Stimulated activated CD8-positive, alpha-beta memory T cell treated with anti-CD3 and anti-CD28 coated beads, Interleukin-4, amount 100 ng/mL, for 24 hours (primary cell): ENCODE measurements around the gene PDE9A.

ENCODE experiments used
- DNase-seq: peaks from one replicate; pipeline ENCODE4 v3.0.0-alpha.2; 2020; ENCODE audit warnings: low read depth

The PDE9A gene

GRCh38 chr21:42672699-42673458, 19.5 kb downstream of the PDE9A start:
- no peak for DNase-seq

DNA sequence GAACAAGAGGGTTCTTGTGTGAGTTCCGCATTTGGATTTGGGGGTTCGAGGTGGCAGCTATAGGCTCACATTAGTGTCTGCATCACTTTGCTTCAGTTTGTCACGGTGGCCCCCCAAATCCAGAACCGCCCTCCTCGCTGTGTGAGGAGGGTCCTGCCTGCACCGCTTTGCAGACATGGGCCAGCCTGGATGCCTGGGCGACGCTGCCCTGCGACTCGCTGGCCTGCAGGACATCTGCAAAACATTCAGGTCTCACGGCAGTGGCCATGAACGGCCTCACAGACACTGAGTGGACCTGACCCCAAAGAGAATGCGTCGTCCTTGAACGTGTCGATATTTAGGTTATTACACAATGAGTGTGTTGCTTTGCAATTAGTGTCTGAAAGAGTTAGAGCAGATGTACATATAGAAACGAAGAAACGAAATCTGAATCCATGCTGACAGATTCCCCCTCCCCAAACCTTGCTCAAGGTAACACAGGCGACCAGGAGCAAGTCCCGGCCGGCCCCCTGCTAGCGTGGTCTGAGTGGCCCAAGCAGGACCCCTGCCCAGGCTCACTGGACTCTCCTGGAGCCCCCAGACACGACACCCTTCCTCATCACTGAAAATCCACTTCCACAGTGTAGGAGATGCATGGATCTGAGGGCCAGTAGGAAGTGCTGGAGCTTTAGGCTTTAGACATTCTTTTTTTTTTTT, 20.4 kb downstream of the PDE9A start:
- DNase-seq = no peak

DNA sequence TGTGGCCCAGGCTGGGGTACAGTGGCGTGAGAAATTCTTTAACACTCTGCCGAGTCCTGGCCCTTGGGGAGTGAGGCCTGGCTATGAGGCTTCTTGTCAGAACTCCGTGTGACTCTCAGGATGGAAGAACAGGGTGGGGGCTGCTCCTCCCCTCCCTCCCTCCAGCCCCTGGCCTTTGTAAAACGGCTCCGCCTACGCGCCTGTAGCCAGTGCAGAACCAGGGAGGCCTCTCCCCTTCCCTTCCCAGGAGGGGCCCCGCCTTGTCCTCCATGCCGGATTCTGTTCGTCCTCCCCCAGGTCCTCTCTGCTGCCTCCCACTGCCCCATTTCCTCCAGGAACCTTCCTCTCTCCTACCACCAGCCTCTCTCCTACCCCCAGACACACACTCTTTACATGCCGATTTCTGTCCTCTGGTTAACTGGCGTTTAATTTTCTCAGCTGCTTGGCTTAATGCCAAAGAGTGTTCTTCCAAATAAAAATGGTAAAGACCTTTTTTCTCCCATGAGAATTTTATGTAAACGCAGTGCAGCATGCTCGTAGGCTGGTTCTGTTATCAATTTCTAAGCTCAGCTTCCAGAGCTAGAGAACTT, 21.0 kb downstream of the PDE9A start:
- DNase-seq = no peak

DNA sequence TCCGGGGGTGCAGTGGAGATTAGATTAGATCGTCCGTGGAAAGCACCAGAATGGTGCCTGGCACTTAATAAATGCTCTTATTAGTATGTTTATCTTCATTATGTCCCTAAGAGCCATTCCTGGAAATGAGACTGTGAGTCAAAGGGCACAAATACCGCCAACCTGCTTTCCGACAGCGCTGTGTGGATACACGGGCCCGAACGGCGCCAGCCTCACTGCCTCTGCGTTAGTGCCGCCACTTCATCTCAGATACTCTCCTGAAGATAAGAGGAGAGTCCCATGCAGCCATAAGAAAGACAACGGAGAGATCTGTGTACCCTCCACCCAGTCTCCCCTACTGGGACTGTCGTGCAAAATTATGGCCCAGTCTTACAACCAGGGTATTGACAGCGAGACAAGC, 22.0 kb downstream of the PDE9A start:
- DNase-seq = no peak

DNA sequence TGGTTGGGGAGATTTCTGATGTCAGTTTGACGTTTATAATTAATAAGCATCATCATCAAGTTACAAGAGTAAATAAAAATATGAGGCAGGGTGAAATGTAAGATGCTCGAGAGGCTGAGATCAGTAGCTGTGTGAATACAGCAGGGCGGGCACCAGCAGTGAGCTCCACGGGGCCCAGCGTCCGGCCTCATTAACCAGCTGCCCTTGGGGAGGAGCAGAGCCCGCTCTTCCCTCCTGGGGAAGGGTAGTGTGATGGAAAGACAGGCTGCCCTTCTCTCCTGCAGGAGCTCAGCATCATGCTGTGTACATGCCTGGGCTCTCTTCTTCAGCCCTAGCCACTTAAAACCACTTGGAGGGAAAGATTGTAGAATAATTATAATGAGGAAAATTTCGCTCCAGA, 23.4 kb downstream of the PDE9A start:
- DNase-seq = no peak

DNA sequence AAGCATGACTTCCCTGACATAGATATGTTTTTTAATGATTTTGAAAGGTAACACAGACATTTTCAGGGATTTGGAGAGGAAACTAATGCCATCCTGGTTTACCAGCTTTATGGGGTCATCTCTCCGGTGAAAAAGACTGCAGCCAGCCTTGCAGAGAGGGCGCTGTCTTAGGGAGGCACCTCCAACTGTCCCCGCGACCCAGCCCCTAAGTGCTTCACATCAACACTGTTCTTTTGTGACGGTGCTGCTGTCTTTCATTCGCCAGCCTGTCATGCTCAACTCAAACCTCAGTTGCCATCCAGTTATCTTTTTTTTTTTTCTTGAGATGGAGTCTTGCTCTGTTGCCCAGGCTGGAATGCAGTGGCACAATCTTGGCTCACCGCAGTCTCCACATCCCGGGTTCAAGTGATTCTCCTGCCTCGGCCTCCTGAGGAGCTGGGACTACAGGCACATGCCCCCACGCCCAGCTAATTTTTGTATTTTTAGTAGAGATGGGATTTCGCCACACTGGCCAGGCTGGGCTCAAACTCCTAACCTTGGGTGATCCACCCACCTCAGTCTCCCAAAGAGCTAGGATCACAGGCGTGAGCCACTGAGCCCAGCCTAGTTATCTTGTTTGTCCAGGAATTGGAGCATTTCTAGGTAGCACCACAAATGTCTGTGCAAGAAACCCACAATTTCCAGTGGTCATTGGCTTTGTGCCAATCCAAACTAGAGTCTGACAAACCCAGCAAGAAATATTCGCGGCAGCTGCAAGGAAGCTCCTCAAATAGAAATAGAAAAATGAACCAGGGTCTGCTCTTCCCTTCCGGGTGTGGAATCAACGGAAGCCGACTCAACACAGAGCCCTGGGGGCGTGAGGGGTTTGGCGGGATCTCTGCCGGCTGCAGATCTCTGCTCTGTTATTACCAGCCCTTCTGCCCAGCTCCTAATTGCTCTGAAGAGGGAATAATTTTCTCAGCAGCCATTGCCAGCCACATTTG, 24.2 kb downstream of the PDE9A start:
- no peak for DNase-seq

DNA sequence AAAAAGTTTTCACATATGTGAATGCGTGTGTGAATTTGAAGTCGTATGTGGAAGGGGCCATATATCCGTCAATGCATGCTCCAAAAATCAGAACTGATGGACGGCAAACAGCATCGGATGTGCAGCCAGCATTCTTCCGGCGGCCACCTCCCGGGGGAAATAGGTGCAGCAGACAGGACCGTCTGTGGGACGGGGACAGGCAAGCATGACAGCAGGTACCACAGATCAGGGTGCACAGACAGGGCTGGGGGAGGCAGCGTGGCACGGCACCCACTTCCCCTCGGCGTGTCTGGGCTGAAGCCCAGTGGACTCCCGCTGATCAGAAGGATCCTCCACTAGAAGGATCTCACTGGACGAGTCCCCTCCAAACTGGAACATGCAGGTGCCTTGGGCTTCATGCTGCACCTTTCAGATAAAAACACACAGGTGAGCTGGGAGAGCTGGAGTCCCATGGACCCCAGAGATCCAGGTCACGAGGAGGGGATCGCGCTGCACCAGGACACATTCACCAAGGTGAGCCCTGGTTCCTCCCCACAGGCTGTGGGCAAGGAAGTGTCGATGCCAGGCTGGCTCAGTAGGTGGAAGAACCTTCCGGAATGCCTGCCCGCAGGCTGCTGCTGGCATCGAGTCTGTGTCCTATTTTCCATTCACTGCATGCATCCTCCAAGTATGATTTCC, 25.3 kb downstream of the PDE9A start:
- no peak for DNase-seq

- DNase-seq = no peak
These were observed 26.1 kb downstream of the PDE9A start for GRCh38 chr21:42679319-42680057.

DNA sequence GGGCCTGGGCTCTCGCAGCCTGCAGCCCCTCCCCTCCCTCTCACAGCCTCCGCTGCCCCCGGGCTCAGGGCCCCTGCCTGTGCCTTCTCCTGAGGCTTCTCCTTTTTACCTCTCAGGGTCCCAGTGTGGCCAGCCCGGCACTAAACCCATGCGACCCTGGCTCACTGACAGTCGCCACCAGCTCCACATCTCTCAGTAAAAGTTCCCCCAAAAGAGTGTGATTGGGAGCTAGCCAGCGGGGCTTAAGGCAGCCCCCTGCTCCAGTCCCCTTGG, 26.6 kb downstream of the PDE9A start:
- no peak for DNase-seq

DNA sequence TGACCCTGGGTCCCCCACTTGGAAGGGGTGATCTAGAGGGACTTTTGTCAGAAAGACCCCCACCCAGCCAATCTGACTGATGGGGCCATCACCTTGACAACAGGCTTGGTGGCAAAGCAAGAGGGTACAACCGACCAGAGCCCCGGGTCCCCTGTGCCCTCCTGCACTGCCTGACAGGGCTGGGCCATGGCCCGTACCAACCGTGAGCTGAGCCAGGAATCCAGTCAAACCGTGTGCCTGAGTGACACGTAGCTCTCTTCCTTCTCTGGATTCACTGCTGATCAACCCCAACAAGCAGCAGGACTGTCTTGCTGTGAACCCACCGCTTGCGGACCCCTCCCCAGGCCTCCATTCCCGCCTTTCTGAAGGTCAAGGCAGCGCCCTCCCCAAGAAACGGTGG, 27.0 kb downstream of the PDE9A start:
- DNase-seq = no peak

DNA sequence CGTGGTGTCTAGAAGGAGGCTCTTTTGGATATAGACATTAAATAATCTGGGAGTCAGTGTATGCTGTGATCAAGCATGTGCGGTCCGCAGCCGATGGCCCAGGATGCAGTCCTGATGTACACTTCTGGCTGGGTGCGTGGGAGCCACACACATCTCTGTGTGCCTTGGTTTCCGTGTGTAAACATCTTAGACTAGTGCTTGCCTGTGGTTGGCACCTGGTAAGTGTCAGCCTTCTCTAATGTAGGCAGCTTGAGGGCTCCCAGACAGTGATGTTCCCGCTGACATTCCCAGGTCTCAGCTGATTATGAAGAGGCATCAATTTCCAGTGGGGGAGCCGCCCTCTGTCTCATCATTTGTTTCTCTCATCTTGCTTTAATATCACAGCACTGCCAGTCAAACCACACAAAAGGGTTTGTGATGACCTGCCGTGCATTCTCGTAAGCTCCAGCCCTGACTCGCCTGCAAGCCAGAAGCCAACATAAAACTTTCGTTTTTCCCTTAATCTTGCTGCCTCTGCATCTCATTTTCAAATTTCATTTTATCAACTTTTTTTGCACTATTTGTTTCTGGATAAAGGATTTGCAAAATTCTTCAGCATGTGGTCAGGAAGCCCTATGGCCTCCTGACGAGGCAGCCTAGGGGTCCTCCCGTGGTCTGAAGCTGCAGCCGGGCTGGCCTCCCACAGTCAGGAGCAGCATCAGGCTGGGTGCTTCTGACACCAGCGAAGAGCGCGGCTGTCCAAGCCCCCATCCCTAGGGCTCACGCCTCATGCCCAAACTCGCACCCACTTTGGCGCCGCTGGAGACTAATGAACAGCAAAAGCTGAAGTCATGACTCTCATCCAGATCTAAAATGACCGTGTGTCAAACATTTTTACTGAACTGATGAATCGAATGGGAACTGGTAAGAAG, 28.1 kb downstream of the PDE9A start:
- DNase-seq = no peak

GRCh38 chr21:42682661-42683210, 29.3 kb downstream of the PDE9A start:
- DNase-seq = no peak

- DNase-seq = no peak
These were observed 30.1 kb downstream of the PDE9A start for GRCh38 chr21:42683371-42684108.

- DNase-seq = no peak
These were observed 30.9 kb downstream of the PDE9A start for GRCh38 chr21:42684109-42684916.

GRCh38 chr21:42685036-42685435, 31.6 kb downstream of the PDE9A start:
- no peak for DNase-seq

- no peak for DNase-seq
These were observed 32.6 kb downstream of the PDE9A start for GRCh38 chr21:42685954-42686500.

DNA sequence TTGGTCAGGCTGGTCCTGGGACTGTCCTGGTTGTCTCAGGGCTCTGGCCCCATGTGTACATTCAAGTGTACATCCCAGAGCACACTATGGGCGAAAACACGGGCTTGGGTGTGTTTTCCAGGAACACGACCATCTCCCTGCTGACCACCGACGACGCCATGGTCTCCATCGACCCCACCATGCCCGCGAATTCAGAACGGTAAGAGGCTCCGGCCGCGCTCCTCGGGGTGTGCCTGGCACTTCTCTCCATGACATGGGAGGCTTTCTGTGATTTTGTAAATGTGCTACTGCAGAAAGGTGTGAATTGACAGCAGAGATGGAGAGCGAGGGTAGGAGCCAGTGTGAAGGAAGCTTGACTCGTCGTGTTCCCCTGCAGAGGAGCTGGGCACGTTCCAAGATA, 34.4 kb downstream of the PDE9A start:
- no peak for DNase-seq
